Suprapubic skin (tissue), 4 donors: ENCODE results near the gene UBE4A.

Source experiments
- CTCF ChIP-seq, 2 donors: fragments of 200-600 bp in 1 of 2; fragments of 450-650 bp in 1 of 2; sonication (generic) in 1 of 2; IDR thresholded peaks; one replicate each; pipeline ENCODE4 v1.5.1; 2016 to 2019; ENCODE audit warnings: antibody characterized with exemption in 2 of 2, mild to moderate bottlenecking in 1 of 2, moderate library complexity in 1 of 2
- EP300 ChIP-seq: sonication (generic); formaldehyde crosslinking; IDR thresholded peaks from one replicate; pipeline ENCODE4 v1.6.1; 2017; ENCODE audit warnings: antibody characterized with exemption
- POLR2A ChIP-seq, 2 donors: fragments of 450-650 bp; IDR thresholded peaks; one replicate each; pipeline ENCODE4 v1.6.1; 2017; ENCODE audit warnings: antibody characterized with exemption in 2 of 2, mild to moderate bottlenecking in 2 of 2, moderate library complexity in 2 of 2
- POLR2AphosphoS5 ChIP-seq, 3 donors: sonication (generic); formaldehyde crosslinking; IDR thresholded peaks; one replicate each; pipeline ENCODE4 v1.6.1; 2017; ENCODE audit warnings: antibody characterized with exemption in 3 of 3

- no peak for TF ChIP-seq POLR2A (IDR thresholded peaks at IDR 0.05)
- peak in 1 of 2 donors; percentile 20 for TF ChIP-seq CTCF (IDR thresholded peaks at IDR 0.05)
- TF ChIP-seq EP300, result no peak
- no peak for TF ChIP-seq POLR2AphosphoS5 (IDR thresholded peaks at IDR 0.05)
These were observed 6.2 kb upstream of the UBE4A start for GRCh38 chr11:118353084-118353710.
